Suppressor macrophage (primary cell): ENCODE results near the gene FAM135A.
"Not testable (repeated sequence)": the region's sequence is repeated elsewhere in the genome, so short reads cannot be mapped to it uniquely, and the experiment has no call there.

Experiments used
- DNase-seq, 4 experiments: peaks; one replicate each; pipeline ENCODE4 v3.0.0-alpha.2; 2020 to 2022

FAM135A gene

GRCh38 chr6:70459699-70460098 lies 46.4 kb downstream of the FAM135A start:
- not testable (repeated sequence) for DNase-seq

GRCh38 chr6:70470016-70470415 lies 56.7 kb downstream of the FAM135A start:
- peak in 1 of 4 experiments; percentile 2 for DNase-seq

- DNase-seq: not testable (repeated sequence)
Measured at GRCh38 chr6:70470510-70470909, 57.2 kb downstream of the FAM135A start.

GRCh38 chr6:70474751-70475150 lies 61.4 kb downstream of the FAM135A start:
- no peak for DNase-seq

- no peak for DNase-seq
Measured at GRCh38 chr6:70479236-70479635, 65.9 kb downstream of the FAM135A start.

- not testable (repeated sequence) for DNase-seq
Measured at GRCh38 chr6:70486638-70487037, 73.3 kb downstream of the FAM135A start.

GRCh38 chr6:70489364-70489763 lies 76.1 kb downstream of the FAM135A start:
- DNase-seq: no peak

GRCh38 chr6:70494833-70495232 lies 81.5 kb downstream of the FAM135A start:
- no peak for DNase-seq

GRCh38 chr6:70495790-70496189 lies 82.5 kb downstream of the FAM135A start:
- not testable (repeated sequence) for DNase-seq

GRCh38 chr6:70502484-70502883 lies 89.2 kb downstream of the FAM135A start:
- no peak for DNase-seq

GRCh38 chr6:70503813-70504465 lies 90.6 kb downstream of the FAM135A start:
- DNase-seq: no peak

- DNase-seq: no peak
Measured at GRCh38 chr6:70506321-70506720, 93.0 kb downstream of the FAM135A start.

GRCh38 chr6:70507161-70507560 lies 93.9 kb downstream of the FAM135A start:
- DNase-seq: no peak

- DNase-seq: no peak
Measured at GRCh38 chr6:70508953-70509352, 95.6 kb downstream of the FAM135A start.

GRCh38 chr6:70510600-70510999 lies 97.3 kb downstream of the FAM135A start:
- no peak for DNase-seq

GRCh38 chr6:70518723-70519122 lies 105.4 kb downstream of the FAM135A start:
- no peak for DNase-seq

GRCh38 chr6:70520575-70520974 lies 107.3 kb downstream of the FAM135A start:
- peak in 3 of 4 experiments; percentile 16 to 46 (median 36) for DNase-seq

GRCh38 chr6:70524721-70525286 lies 111.5 kb downstream of the FAM135A start:
- no peak for DNase-seq

GRCh38 chr6:70527071-70527737 lies 113.9 kb downstream of the FAM135A start:
- DNase-seq: no peak

- DNase-seq: no peak
Measured at GRCh38 chr6:70530023-70530422, 116.7 kb downstream of the FAM135A start.

- DNase-seq: no peak
Measured at GRCh38 chr6:70531133-70531532, 117.8 kb downstream of the FAM135A start.

GRCh38 chr6:70537266-70537665 lies 124.0 kb downstream of the FAM135A start:
- peak in 2 of 4 experiments; percentile 28 to 50 for DNase-seq

- peak; percentile 5 to 85 (median 57) for DNase-seq
Measured at GRCh38 chr6:70538376-70538775, 125.1 kb downstream of the FAM135A start.

- DNase-seq: peak in 1 of 4 experiments; percentile 16
Measured at GRCh38 chr6:70547313-70547712, 134.0 kb downstream of the FAM135A start.
